HepG2 (cell line): Measurements from ENCODE around the gene CHID1. TPM values are rescaled to one million over a fixed set of nuclear protein-coding genes. Genes with fewer than 3 reads are reported as not detected.
A peak's percentile ranks its signal among the peaks of the same experiment; 100 is the strongest.

Experiments
- ATAC-seq: fragments of 200-7000 bp; cut with Tn5 transposase; 3 replicates; pipeline ENCODE4 v1.9.1; 2020; ENCODE audit warnings: mild to moderate bottlenecking, moderate library complexity
- BruUV-seq: library from RNA; stranded (reverse); fragments of 400-500 nt; replicated peaks from 2 replicates; lab custom pipeline; 2021; lab: Mats Ljungman, UMichigan
- CTCF ChIA-PET: fragments of 300-600 bp; formaldehyde crosslinking; extraction: SDS; loops from one replicate; lab custom pipeline; 2021; ENCODE audit warnings: low total read pairs, inconsistent platforms, low intra/inter-chr PET ratio; lab: Yijun Ruan, JAX
- POLR2A ChIA-PET: fragments of 350-600 bp; sonication (Branson Sonifier 250); formaldehyde crosslinking; loops from one replicate; lab custom pipeline; 2020; ENCODE audit warnings: antibody characterized with exemption, inconsistent platforms; lab: Yijun Ruan, JAX
- DNase-seq: peaks from one replicate; pipeline ENCODE4 v3.0.0-alpha.2; 2015; ENCODE audit warnings: low spot score
- FAIRE-seq: peaks from 3 replicates; lab custom pipeline; 2011; peaks lifted over from hg19 to GRCh38; lab: Jason Lieb, UNC
- H2AFZ ChIP-seq: one replicate; pipeline ENCODE4 v1.6.1; 2011; ENCODE audit warnings: low read length, inconsistent platforms
- H3K27ac ChIP-seq: fragments of 300-600 bp; 3 replicates; pipeline ENCODE4 v1.8.0; 2011; ENCODE audit warnings: mixed run types, mild to moderate bottlenecking, mixed read lengths, low read length, inconsistent platforms; ENCODE audit not compliant: insufficient read depth; ENCODE audit errors: extremely low read length
- H3K27me3 ChIP-seq, 2 experiments: fragments of 200-600 bp in 1 of 2; 2 replicates in 1 of 2; 3 replicates in 1 of 2; pipeline versions ENCODE4 v1.6.0 to v1.8.0; 2011; ENCODE audit warnings: low read length in 2 of 2, mild to moderate bottlenecking in 2 of 2, moderate library complexity in 2 of 2, inconsistent platforms in 1 of 2; ENCODE audit not compliant: insufficient read depth in 2 of 2, control insufficient read depth in 1 of 2
- H3K36me3 ChIP-seq, 2 experiments: fragments of 200-600 bp in 1 of 2; replicated peaks in 1 of 2; 2 replicates in 1 of 2; 3 replicates in 1 of 2; pipeline versions ENCODE4 v1.5.1 to v1.8.0; 2011; ENCODE audit warnings: low read length in 2 of 2, inconsistent platforms in 1 of 2; ENCODE audit not compliant: insufficient read depth in 2 of 2, control insufficient read depth in 1 of 2
- H3K4me1 ChIP-seq: 2 replicates; pipeline ENCODE4 v1.5.1; 2012; ENCODE audit warnings: low read length, inconsistent platforms; ENCODE audit not compliant: insufficient read depth
- H3K4me2 ChIP-seq: 2 replicates; pipeline ENCODE4 v1.6.0; 2011; ENCODE audit warnings: low read depth, low read length, inconsistent platforms
- H3K4me3 ChIP-seq, 3 experiments: fragments of 200-600 bp in 1 of 3; sonication (generic), shearing (Covaris generic) in 1 of 3; replicated peaks in 1 of 3; 2 replicates each; pipeline ENCODE4 v1.5.1; 2011 to 2016; ENCODE audit warnings: low read length in 3 of 3, inconsistent platforms in 2 of 3, low read depth in 2 of 3, mild to moderate bottlenecking in 2 of 3, control low read depth in 1 of 3, mixed read lengths in 1 of 3; ENCODE audit not compliant: insufficient read depth in 1 of 3
- H3K79me2 ChIP-seq: one replicate; pipeline ENCODE4 v1.6.1; 2011; ENCODE audit warnings: low read length, inconsistent platforms; ENCODE audit not compliant: insufficient read depth
- H3K9ac ChIP-seq: 2 replicates; pipeline ENCODE4 v1.6.0; 2011; ENCODE audit warnings: mild to moderate bottlenecking, low read depth, low read length, inconsistent platforms; ENCODE audit not compliant: insufficient read depth
- H3K9me3 ChIP-seq: 2 replicates; pipeline ENCODE4 v1.5.1; 2012; ENCODE audit warnings: mild to moderate bottlenecking, low read length
- H4K20me1 ChIP-seq: 2 replicates; pipeline ENCODE4 v1.6.0; 2011; ENCODE audit warnings: inconsistent platforms, mild to moderate bottlenecking, low read length, moderate library complexity; ENCODE audit not compliant: insufficient read depth
- AKNA ChIP-seq: sonication (generic); formaldehyde crosslinking; IDR thresholded peaks from 2 replicates; pipeline ENCODE4 v1.4.0; 2020; ENCODE audit warnings: missing genetic modification reagents, borderline replicate concordance
- CTCF ChIP-seq: sonication (generic); formaldehyde crosslinking; IDR thresholded peaks from 2 replicates; pipeline ENCODE4 v1.5.0; 2020; ENCODE audit warnings: mild to moderate bottlenecking, missing genetic modification reagents, moderate library complexity
- HIVEP1 ChIP-seq: sonication (generic); formaldehyde crosslinking; IDR thresholded peaks from 2 replicates; pipeline ENCODE4 v1.4.0; 2020; ENCODE audit warnings: mild to moderate bottlenecking, missing genetic modification reagents
- KLF11 ChIP-seq: IDR thresholded peaks from 2 replicates; pipeline ENCODE4 v1.6.1; 2016; ENCODE audit warnings: missing compliant biosample characterization
- MXI1 ChIP-seq: IDR thresholded peaks from 3 replicates; pipeline ENCODE4 v1.6.1; 2012; ENCODE audit warnings: low read depth, low read length, inconsistent platforms, borderline replicate concordance
- REPIN1 ChIP-seq: sonication (generic); formaldehyde crosslinking; IDR thresholded peaks from 2 replicates; pipeline ENCODE4 v1.8.0; 2022; ENCODE audit warnings: missing genetic modification reagents, low read depth, mild to moderate bottlenecking, borderline replicate concordance
- SCMH1 ChIP-seq: sonication (generic); formaldehyde crosslinking; IDR thresholded peaks from 2 replicates; pipeline ENCODE4 v1.9.0; 2021; ENCODE audit warnings: missing genetic modification reagents, mild to moderate bottlenecking, borderline replicate concordance
- SNRNP70 ChIP-seq: fragments of 200-400 bp; formaldehyde crosslinking; IDR thresholded peaks from 2 replicates; pipeline ENCODE4 v1.6.1; 2017; ENCODE audit warnings: mild to moderate bottlenecking, low read depth, low read length, moderate library complexity
- STAG1 ChIP-seq: sonication (generic); formaldehyde crosslinking; IDR thresholded peaks from 2 replicates; pipeline ENCODE4 v1.4.0; 2020; ENCODE audit warnings: missing genetic modification reagents
- SYNCRIP ChIP-seq: fragments of 200-400 bp; formaldehyde crosslinking; IDR thresholded peaks from 2 replicates; pipeline ENCODE4 v1.6.1; 2018; ENCODE audit warnings: mild to moderate bottlenecking, low read depth, low read length; ENCODE audit not compliant: insufficient read depth
- ZNF280D ChIP-seq: sonication (generic); formaldehyde crosslinking; IDR thresholded peaks from 2 replicates; pipeline ENCODE4 v1.5.1; 2020; ENCODE audit warnings: mild to moderate bottlenecking, missing genetic modification reagents
- ZSCAN20 ChIP-seq: sonication (generic); formaldehyde crosslinking; IDR thresholded peaks from 2 replicates; pipeline ENCODE4 v1.4.0; 2020; ENCODE audit warnings: missing genetic modification reagents, mild to moderate bottlenecking, borderline replicate concordance
- WGBS: methylation state at CpG from one replicate; pipeline ENCODE4 v1.1.6; 2017; ENCODE audit warnings: low lambda C conversion rate; 5-methylcytosine and 5-hydroxymethylcytosine counted together
- in situ Hi-C: cut with HindIII; loops from 2 replicates; pipeline ENCODE4 v1.10.0; 2017; ENCODE audit warnings: low pct_unique_long_range_greater_than_20kb; ENCODE audit not compliant: extremely low pct_ligation_motif_present
- intact Hi-C: fragments of 100-400 bp; cut with micrococcal nuclease; formaldehyde crosslinking; loops from one replicate; pipeline ENCODE4 v1.10.0; 2022; ENCODE audit not compliant: unreplicated experiment
- polyA plus RNA-seq, 8 experiments: library from polyadenylated mRNA; depleted of rRNA in 3 of 8; stranded (reverse) in 7 of 8; unstranded in 1 of 8; fragments of >200 nt; fragmentation: Illumina TruSeq in 4 of 8; extraction: Trizol in 4 of 8; gene quantifications; 2 replicates each; pipeline versions ENCODE4 v1.2.1 to v1.2.3, GENCODE V29; 2011 to 2016; ENCODE audit warnings: low read depth in 4 of 8, missing spikeins in 1 of 8, mixed read lengths in 1 of 8; ENCODE audit not compliant: insufficient read depth in 1 of 8
- total RNA-seq, 5 experiments: library from RNA; depleted of rRNA; stranded (reverse); fragments of >200 nt; fragmentation: Illumina TruSeq; extraction: Trizol; gene quantifications; 2 replicates each; pipeline ENCODE4 v1.2.3, GENCODE V29; 2016; ENCODE audit warnings: low read depth in 1 of 5
- TF ChIP-seq, protein P1 (sequence below): IDR thresholded peaks from 2 replicates; pipeline ENCODE4 v1.6.1; 2016; ENCODE audit warnings: mild to moderate bottlenecking, missing biosample characterization, missing genetic modification reagents

Gene CHID1
- total and polyA plus RNA-seq, 2 of the 13 experiments (the other 11 are each of a cell fraction or from before 2014, with no cell fraction given), result 65.1 to 93.6 TPM

DNA sequence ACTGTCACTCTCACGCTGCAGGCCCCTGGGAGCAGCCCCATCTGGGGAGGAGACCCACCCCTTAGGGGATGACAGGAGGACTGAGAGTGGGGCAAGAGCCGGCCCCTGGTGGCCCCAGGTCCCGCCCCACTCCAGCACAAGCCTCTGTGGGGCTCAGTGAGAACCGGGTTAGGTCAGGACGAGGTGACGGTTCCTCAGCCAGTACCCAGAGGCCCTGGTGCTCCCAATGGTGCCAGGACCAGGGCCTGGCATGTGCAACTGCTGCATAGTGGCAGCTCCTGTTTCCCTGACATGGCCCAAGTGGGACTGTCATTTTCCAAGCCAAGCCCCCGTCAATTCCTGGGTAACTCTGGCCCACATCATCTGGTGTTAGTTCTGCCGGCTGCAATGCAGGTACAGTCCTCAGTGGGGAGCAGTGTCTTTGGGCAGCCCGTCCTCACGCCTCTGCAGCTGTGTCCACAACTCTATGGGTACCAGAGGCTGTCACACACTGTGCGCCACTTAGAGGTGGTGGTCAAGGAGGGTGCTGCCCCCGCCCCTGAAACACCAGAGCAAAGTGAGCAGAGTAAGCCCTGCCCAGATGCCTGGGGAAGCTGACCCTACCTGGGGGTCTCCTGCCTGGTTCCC is 15.9 kb downstream of the CHID1 start:
- POLR2A ChIA-PET, result interaction anchor here (1.0 kb wide), 1 partner anchor 16 kb away, joined by 4 read pairs; the partner anchor contains the start of gene CHID1
- peak; percentile 24 for ATAC-seq
- in situ Hi-C loops, result no loop called here
- TF ChIP-seq SNRNP70 (no peak), SCMH1 (CRISPR knock-in tag) (no peak), HIVEP1 (CRISPR knock-in tag) (no peak), MXI1 (no peak), SYNCRIP (no peak), ZSCAN20 (CRISPR knock-in tag) (no peak), CTCF (CRISPR knock-in tag) (peak; percentile 18; the same call in 1 of the 2 replicates), KLF11 (CRISPR knock-in tag) (no peak), STAG1 (CRISPR knock-in tag) (peak; percentile 25; the same call in 1 of the 2 replicates), ZNF280D (CRISPR knock-in tag) (no peak), AKNA (CRISPR knock-in tag) (no peak), REPIN1 (CRISPR knock-in tag) (no peak)
- TF ChIP-seq, protein P1, sequence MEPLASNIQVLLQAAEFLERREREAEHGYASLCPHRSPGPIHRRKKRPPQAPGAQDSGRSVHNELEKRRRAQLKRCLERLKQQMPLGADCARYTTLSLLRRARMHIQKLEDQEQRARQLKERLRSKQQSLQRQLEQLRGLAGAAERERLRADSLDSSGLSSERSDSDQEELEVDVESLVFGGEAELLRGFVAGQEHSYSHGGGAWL, result no peak

More for the DNA sequence above, 15.9 kb downstream of the CHID1 start:
- peaks cover 6 to 14% of the 10 kb centered on the region in 2 experiments; a peak in 4 of 5 replicates for H3K36me3 ChIP-seq
- no peaks in the 10 kb centered on the region for H3K9me3 ChIP-seq
- H3K4me3 ChIP-seq, result no peak overlapping the region
- no TSS peak for BruUV-seq
- H2AFZ ChIP-seq, result no peak overlapping the region
- CTCF ChIA-PET, result no interaction called here
- no peak overlapping the region for H3K27ac ChIP-seq
- intact Hi-C loops, result no loop called here
- no peaks in the 10 kb centered on the region for H3K79me2 ChIP-seq
- no peaks in the 10 kb centered on the region for H3K4me1 ChIP-seq
- WGBS, result 96% methylated on average over 8 of the region's 12 CpGs
- H3K27me3 ChIP-seq, result no peaks in the 10 kb centered on the region
- no peak for FAIRE-seq
- no peak overlapping the region for H3K4me2 ChIP-seq
- H4K20me1 ChIP-seq, result no peaks in the 10 kb centered on the region
- DNase-seq, result no peak
- no peak overlapping the region for H3K9ac ChIP-seq
